Measurements from ENCODE around the gene ERC2.
A peak's percentile ranks its signal among the peaks of the same experiment; 100 is the strongest.

The ERC2 gene

DNA sequence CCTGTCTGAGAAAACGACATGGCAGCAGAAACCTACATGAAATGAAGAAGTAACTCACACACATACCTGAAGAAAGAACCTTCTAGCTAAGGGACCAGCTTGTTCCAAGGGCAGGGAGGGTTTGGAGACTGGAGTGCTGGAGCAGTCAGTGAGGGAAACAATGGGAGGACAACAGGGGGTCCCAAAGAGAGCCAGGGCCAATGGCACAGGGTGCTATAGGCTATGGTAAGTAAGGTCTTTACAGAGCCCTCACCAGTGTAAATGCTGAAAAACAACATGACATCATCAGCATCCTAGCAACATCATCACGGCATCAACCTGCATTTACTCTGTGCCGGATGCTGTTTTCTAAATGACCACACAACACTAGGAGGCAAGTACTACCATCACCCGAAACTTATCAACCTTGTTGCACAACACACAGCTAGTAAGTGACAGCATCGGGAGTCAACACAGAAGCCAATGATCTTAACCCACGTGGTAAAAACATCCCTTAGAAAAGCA, 531.7 kb downstream of the ERC2 start:
- H3K9me3 ChIP-seq (ENCODE audit: control insufficient read depth, insufficient read depth, low read depth, low read length): no peaks in the 10 kb centered on the region
- TF ChIP-seq ZNF600 (tag by site-specific recombination; IDR thresholded peaks at IDR 0.05) (no peak), ZNF629 (tag by site-specific recombination; IDR thresholded peaks at IDR 0.05) (0 out of 2 replicates have a peak, but pooled peaks have one; percentile 21), ZNF394 (tag by site-specific recombination; IDR thresholded peaks at IDR 0.05; ENCODE audit: borderline replicate concordance) (no peak), EGR2 (tag by site-specific recombination; IDR thresholded peaks at IDR 0.05; ENCODE audit: low read depth) (no peak), ZNF16 (tag by site-specific recombination; IDR thresholded peaks at IDR 0.05; ENCODE audit: low read depth) (no peak)
- TF ChIP-seq, protein P1, sequence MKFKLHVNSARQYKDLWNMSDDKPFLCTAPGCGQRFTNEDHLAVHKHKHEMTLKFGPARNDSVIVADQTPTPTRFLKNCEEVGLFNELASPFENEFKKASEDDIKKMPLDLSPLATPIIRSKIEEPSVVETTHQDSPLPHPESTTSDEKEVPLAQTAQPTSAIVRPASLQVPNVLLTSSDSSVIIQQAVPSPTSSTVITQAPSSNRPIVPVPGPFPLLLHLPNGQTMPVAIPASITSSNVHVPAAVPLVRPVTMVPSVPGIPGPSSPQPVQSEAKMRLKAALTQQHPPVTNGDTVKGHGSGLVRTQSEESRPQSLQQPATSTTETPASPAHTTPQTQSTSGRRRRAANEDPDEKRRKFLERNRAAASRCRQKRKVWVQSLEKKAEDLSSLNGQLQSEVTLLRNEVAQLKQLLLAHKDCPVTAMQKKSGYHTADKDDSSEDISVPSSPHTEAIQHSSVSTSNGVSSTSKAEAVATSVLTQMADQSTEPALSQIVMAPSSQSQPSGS (tag by site-specific recombination; IDR thresholded peaks at IDR 0.05; ENCODE audit: low read depth): peak; percentile 65
- no peaks in the 10 kb centered on the region for H3K36me3 ChIP-seq (ENCODE audit: control insufficient read depth in 2 of 2, insufficient read depth in 1 of 2, low read length in 2 of 2)
- H3K4me3 ChIP-seq (ENCODE audit: low read depth, low read length): no peak overlapping the region
- H3K4me1 ChIP-seq (ENCODE audit: control insufficient read depth, insufficient read depth, low read length): no peaks in the 10 kb centered on the region
- ChIA-PET CTCF (no interaction called here), POLR2A (no interaction called here)
- H3K27ac ChIP-seq (ENCODE audit: extremely low read depth, low read depth, low read length): no peak overlapping the region

DNA sequence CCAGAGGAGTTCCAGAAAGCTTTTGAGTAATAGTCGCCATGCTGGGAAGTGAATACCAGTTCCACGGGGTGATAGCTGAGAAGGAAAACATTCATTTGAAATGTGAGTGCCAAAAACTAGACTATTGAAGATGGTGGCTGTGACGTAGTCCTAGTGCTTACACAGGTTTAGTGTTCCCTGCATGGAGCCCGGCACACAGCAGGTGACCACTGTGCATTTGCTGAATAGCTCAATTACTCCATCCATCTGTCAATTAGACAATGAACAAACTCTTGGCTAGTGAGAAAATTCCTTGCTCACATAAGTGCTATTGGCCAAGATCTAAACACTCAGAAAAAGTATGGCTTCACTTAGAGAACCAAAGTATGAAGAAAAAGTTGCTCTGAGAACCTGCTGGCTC, 533.0 kb downstream of the ERC2 start:
- POLR2A ChIA-PET: no interaction called here
- Histone ChIP-seq H3K36me3 (ENCODE audit: control insufficient read depth in 2 of 2, insufficient read depth in 1 of 2, low read length in 2 of 2) (no peaks in the 10 kb centered on the region), H3K27ac (ENCODE audit: extremely low read depth, low read depth, low read length) (no peak overlapping the region), H3K9me3 (ENCODE audit: control insufficient read depth, insufficient read depth, low read depth, low read length) (no peaks in the 10 kb centered on the region), H3K4me1 (ENCODE audit: control insufficient read depth, insufficient read depth, low read length) (no peaks in the 10 kb centered on the region), H3K4me3 (ENCODE audit: low read depth, low read length) (no peak overlapping the region)
- CTCF ChIA-PET: no interaction called here
- no peak for TF ChIP-seq ZNF777 (tag by site-specific recombination; IDR thresholded peaks at IDR 0.05; ENCODE audit: borderline replicate concordance)
- TF ChIP-seq, protein P2, sequence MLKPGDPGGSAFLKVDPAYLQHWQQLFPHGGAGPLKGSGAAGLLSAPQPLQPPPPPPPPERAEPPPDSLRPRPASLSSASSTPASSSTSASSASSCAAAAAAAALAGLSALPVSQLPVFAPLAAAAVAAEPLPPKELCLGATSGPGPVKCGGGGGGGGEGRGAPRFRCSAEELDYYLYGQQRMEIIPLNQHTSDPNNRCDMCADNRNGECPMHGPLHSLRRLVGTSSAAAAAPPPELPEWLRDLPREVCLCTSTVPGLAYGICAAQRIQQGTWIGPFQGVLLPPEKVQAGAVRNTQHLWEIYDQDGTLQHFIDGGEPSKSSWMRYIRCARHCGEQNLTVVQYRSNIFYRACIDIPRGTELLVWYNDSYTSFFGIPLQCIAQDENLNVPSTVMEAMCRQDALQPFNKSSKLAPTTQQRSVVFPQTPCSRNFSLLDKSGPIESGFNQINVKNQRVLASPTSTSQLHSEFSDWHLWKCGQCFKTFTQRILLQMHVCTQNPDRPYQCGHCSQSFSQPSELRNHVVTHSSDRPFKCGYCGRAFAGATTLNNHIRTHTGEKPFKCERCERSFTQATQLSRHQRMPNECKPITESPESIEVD (tag by site-specific recombination; IDR thresholded peaks at IDR 0.05): peak; percentile 90
- TF ChIP-seq ZNF629 (tag by site-specific recombination; IDR thresholded peaks at IDR 0.05): peak; percentile 67
- TF ChIP-seq ZNF140 (tag by site-specific recombination; IDR thresholded peaks at IDR 0.05): no peak
- no peak for TF ChIP-seq HOXA7 (CRISPR knock-in tag; IDR thresholded peaks at IDR 0.05; ENCODE audit: borderline replicate concordance)
- TF ChIP-seq ZNF555 (tag by site-specific recombination; conservative IDR thresholded peaks at IDR 0.05): no peak
- peak; percentile 75 for TF ChIP-seq ZIC2 (tag by site-specific recombination; IDR thresholded peaks at IDR 0.05)
- TF ChIP-seq, protein P3, sequence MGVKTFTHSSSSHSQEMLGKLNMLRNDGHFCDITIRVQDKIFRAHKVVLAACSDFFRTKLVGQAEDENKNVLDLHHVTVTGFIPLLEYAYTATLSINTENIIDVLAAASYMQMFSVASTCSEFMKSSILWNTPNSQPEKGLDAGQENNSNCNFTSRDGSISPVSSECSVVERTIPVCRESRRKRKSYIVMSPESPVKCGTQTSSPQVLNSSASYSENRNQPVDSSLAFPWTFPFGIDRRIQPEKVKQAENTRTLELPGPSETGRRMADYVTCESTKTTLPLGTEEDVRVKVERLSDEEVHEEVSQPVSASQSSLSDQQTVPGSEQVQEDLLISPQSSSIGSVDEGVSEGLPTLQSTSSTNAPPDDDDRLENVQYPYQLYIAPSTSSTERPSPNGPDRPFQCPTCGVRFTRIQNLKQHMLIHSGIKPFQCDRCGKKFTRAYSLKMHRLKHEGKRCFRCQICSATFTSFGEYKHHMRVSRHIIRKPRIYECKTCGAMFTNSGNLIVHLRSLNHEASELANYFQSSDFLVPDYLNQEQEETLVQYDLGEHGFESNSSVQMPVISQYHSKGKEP (tag by site-specific recombination; IDR thresholded peaks at IDR 0.05): peak; percentile 81
- TF ChIP-seq ZFHX2 (tag by site-specific recombination; conservative IDR thresholded peaks at IDR 0.05): no peak
- TF ChIP-seq FEZF1 (tag by site-specific recombination; IDR thresholded peaks at IDR 0.05): peak; percentile 75
- no peak for TF ChIP-seq GFI1B (tag by site-specific recombination; IDR thresholded peaks at IDR 0.05)
- no peak for TF ChIP-seq ZNF544 (tag by site-specific recombination; IDR thresholded peaks at IDR 0.05)
- no peak for TF ChIP-seq SP3 (tag by site-specific recombination; IDR thresholded peaks at IDR 0.05)
- TF ChIP-seq, protein P4, sequence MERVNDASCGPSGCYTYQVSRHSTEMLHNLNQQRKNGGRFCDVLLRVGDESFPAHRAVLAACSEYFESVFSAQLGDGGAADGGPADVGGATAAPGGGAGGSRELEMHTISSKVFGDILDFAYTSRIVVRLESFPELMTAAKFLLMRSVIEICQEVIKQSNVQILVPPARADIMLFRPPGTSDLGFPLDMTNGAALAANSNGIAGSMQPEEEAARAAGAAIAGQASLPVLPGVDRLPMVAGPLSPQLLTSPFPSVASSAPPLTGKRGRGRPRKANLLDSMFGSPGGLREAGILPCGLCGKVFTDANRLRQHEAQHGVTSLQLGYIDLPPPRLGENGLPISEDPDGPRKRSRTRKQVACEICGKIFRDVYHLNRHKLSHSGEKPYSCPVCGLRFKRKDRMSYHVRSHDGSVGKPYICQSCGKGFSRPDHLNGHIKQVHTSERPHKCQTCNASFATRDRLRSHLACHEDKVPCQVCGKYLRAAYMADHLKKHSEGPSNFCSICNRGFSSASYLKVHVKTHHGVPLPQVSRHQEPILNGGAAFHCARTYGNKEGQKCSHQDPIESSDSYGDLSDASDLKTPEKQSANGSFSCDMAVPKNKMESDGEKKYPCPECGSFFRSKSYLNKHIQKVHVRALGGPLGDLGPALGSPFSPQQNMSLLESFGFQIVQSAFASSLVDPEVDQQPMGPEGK (tag by site-specific recombination; IDR thresholded peaks at IDR 0.05): no peak

Data from HEK293 (cell line).